H1 (cell line): ENCODE data around the gene TRIP11. TPM values are rescaled to one million over a fixed set of nuclear protein-coding genes. Genes with fewer than 3 reads are reported as not detected.

Experiments used
- CTCF ChIA-PET: fragments of 300-600 bp; sonication (Branson Sonifier 250); formaldehyde crosslinking; loops from one replicate; lab custom pipeline; 2021; ENCODE audit not compliant: partially characterized antibody; lab: Charles Lee
- POLR2A ChIA-PET: fragments of 300-600 bp; sonication (Branson Sonifier 250); formaldehyde crosslinking; loops from one replicate; lab custom pipeline; 2021; ENCODE audit warnings: inconsistent platforms; ENCODE audit not compliant: partially characterized antibody; lab: Charles Lee
- DNase-seq, 2 experiments: peaks; one replicate each; pipeline versions ENCODE4 v3.0.0 to v3.0.0-alpha.2; 2010 to 2022; ENCODE audit warnings: low spot score in 2 of 2, low read depth in 1 of 2, mixed read lengths in 1 of 2
- FAIRE-seq: peaks from 2 replicates; lab custom pipeline; 2011; peaks lifted over from hg19 to GRCh38; lab: Jason Lieb, UNC
- H2AFZ ChIP-seq: 2 replicates; pipeline ENCODE4 v1.8.1; 2012; ENCODE audit warnings: low read length, inconsistent platforms
- H2AK5ac ChIP-seq: 2 replicates; pipeline ENCODE4 v1.6.1; 2013; ENCODE audit warnings: low read depth, low read length
- H2BK120ac ChIP-seq: replicated peaks from 2 replicates; pipeline ENCODE3; 2013; ENCODE audit warnings: low read depth, low read length, inconsistent platforms
- H2BK12ac ChIP-seq: 2 replicates; pipeline ENCODE4 v1.6.1; 2013; ENCODE audit warnings: low read depth, low read length
- H2BK15ac ChIP-seq: 2 replicates; pipeline ENCODE4 v1.6.1; 2013; ENCODE audit warnings: low read length
- H2BK20ac ChIP-seq: 2 replicates; pipeline ENCODE4 v1.6.1; 2013; ENCODE audit warnings: low read length
- H2BK5ac ChIP-seq: 2 replicates; pipeline ENCODE4 v1.6.1; 2013; ENCODE audit warnings: low read depth, low read length
- H3K14ac ChIP-seq: 2 replicates; pipeline ENCODE4 v1.6.1; 2013; ENCODE audit warnings: inconsistent platforms; ENCODE audit not compliant: insufficient read length
- H3K18ac ChIP-seq: 2 replicates; pipeline ENCODE4 v1.6.1; 2013; ENCODE audit warnings: low read length; ENCODE audit errors: extremely low read depth
- H3K23ac ChIP-seq: 2 replicates; pipeline ENCODE4 v1.6.1; 2013; ENCODE audit warnings: inconsistent platforms; ENCODE audit not compliant: insufficient read length
- H3K23me2 ChIP-seq: 2 replicates; pipeline ENCODE4 v1.6.1; 2013; ENCODE audit warnings: low read depth, low read length
- H3K27ac ChIP-seq: 2 replicates; pipeline ENCODE4 v1.6.1; 2011; ENCODE audit warnings: low read depth, low read length, inconsistent platforms
- H3K27me3 ChIP-seq, 4 experiments: replicated peaks in 1 of 4; 1 replicate in 1 of 4; 2 replicates in 3 of 4; pipeline versions ENCODE4 v1.6.1 to v1.8.1; 2011 to 2013; ENCODE audit warnings: low read length in 3 of 4, mild to moderate bottlenecking in 3 of 4, inconsistent platforms in 2 of 4, mixed read lengths in 2 of 4, moderate library complexity in 1 of 4; ENCODE audit not compliant: control insufficient read depth in 3 of 4, insufficient read depth in 3 of 4; ENCODE audit errors: extremely low read depth in 1 of 4
- H3K36me3 ChIP-seq, 4 experiments: 2 replicates each; pipeline versions ENCODE4 v1.6.1 to v1.8.1; 2011 to 2013; ENCODE audit warnings: mild to moderate bottlenecking in 4 of 4, low read length in 3 of 4, moderate library complexity in 2 of 4, control low read depth in 1 of 4, inconsistent platforms in 1 of 4; ENCODE audit not compliant: insufficient read depth in 4 of 4, control insufficient read depth in 2 of 4
- H3K4ac ChIP-seq: replicated peaks from 2 replicates; pipeline ENCODE3; 2013; ENCODE audit warnings: low read length, low read depth, mixed read lengths, inconsistent platforms; ENCODE audit not compliant: insufficient read length
- H3K4me1 ChIP-seq, 4 experiments: replicated peaks in 1 of 4; 1 replicate in 1 of 4; 2 replicates in 3 of 4; pipeline versions ENCODE4 v1.6.1 to v1.8.1; 2011 to 2013; ENCODE audit warnings: low read length in 3 of 4, inconsistent platforms in 2 of 4, mixed read lengths in 1 of 4; ENCODE audit not compliant: insufficient read depth in 4 of 4, control insufficient read depth in 3 of 4
- H3K4me2 ChIP-seq, 2 experiments: 2 replicates each; pipeline versions ENCODE4 v1.6.1 to v1.8.1; 2011 to 2013; ENCODE audit warnings: low read depth in 2 of 2, low read length in 2 of 2, control low read depth in 1 of 2, inconsistent platforms in 1 of 2, mild to moderate bottlenecking in 1 of 2; ENCODE audit not compliant: insufficient read depth in 1 of 2
- H3K4me3 ChIP-seq, 4 experiments: fragments of 200-600, 300-600 bp in 1 of 4; sonication (generic), shearing (Covaris generic), sonication (Bioruptor Twin) in 1 of 4; 2 replicates each; pipeline versions ENCODE4 v1.5.1 to v1.8.1; 2011 to 2016; ENCODE audit warnings: low read length in 4 of 4, low read depth in 3 of 4, control low read depth in 2 of 4, inconsistent platforms in 2 of 4, mild to moderate bottlenecking in 2 of 4, mixed read lengths in 1 of 4, moderate library complexity in 1 of 4; ENCODE audit not compliant: insufficient read depth in 2 of 4; ENCODE audit errors: extremely low read depth in 1 of 4
- H3K56ac ChIP-seq: replicated peaks from 2 replicates; pipeline ENCODE3; 2013; ENCODE audit warnings: low read depth, mild to moderate bottlenecking, mixed read lengths, low read length, inconsistent platforms; ENCODE audit not compliant: insufficient read length
- H3K79me1 ChIP-seq: 2 replicates; pipeline ENCODE4 v1.6.1; 2013; ENCODE audit warnings: low read depth, low read length, control low read depth
- H3K79me2 ChIP-seq, 2 experiments: 2 replicates each; pipeline versions ENCODE4 v1.6.1 to v1.8.1; 2012 to 2013; ENCODE audit warnings: low read length in 2 of 2, mild to moderate bottlenecking in 2 of 2, inconsistent platforms in 1 of 2; ENCODE audit not compliant: insufficient read depth in 2 of 2, control insufficient read depth in 1 of 2
- H3K9ac ChIP-seq, 4 experiments: replicated peaks in 1 of 4; 1 replicate in 1 of 4; 2 replicates in 3 of 4; pipeline versions ENCODE4 v1.6.1 to v1.8.1; 2011 to 2013; ENCODE audit warnings: low read depth in 3 of 4, low read length in 3 of 4, control low read depth in 2 of 4, mild to moderate bottlenecking in 2 of 4, moderate library complexity in 2 of 4, inconsistent platforms in 1 of 4; ENCODE audit errors: extremely low read depth in 1 of 4
- H3K9me3 ChIP-seq, 2 experiments: 2 replicates each; pipeline versions ENCODE4 v1.6.1 to v1.8.1; 2012 to 2013; ENCODE audit warnings: mild to moderate bottlenecking in 2 of 2, moderate library complexity in 2 of 2, control low read depth in 1 of 2, inconsistent platforms in 1 of 2, low read depth in 1 of 2, low read length in 1 of 2, mixed read lengths in 1 of 2; ENCODE audit not compliant: insufficient read depth in 2 of 2
- H4K20me1 ChIP-seq, 2 experiments: replicated peaks in 1 of 2; 2 replicates each; pipeline versions ENCODE3 to v1.8.1; 2011 to 2013; ENCODE audit warnings: inconsistent platforms in 2 of 2, low read length in 2 of 2, mild to moderate bottlenecking in 1 of 2; ENCODE audit not compliant: insufficient read depth in 2 of 2, control insufficient read depth in 1 of 2
- H4K5ac ChIP-seq: 2 replicates; pipeline ENCODE4 v1.6.1; 2013; ENCODE audit warnings: low read length, low read depth, mixed read lengths, inconsistent platforms; ENCODE audit not compliant: insufficient read length
- H4K8ac ChIP-seq: 2 replicates; pipeline ENCODE4 v1.8.0; 2013; ENCODE audit warnings: mild to moderate bottlenecking, moderate library complexity, low read length, inconsistent platforms; ENCODE audit not compliant: insufficient read depth; ENCODE audit errors: extremely low read depth
- H4K91ac ChIP-seq: replicated peaks from 2 replicates; pipeline ENCODE3; 2013; ENCODE audit warnings: low read length, mixed read lengths, inconsistent platforms; ENCODE audit not compliant: insufficient read length
- CTBP2 ChIP-seq: IDR thresholded peaks from 2 replicates; pipeline ENCODE4 v1.7.0; 2011; ENCODE audit warnings: borderline replicate concordance, mild to moderate bottlenecking, moderate library complexity, mixed read lengths, low read length; ENCODE audit not compliant: insufficient read depth, insufficient read length
- EZH2 ChIP-seq: fragments of 200-600 bp; sonication (generic); IDR thresholded peaks from 2 replicates; pipeline ENCODE4 v1.7.1; 2012; ENCODE audit warnings: low read depth, mild to moderate bottlenecking, moderate library complexity, low read length, inconsistent platforms; ENCODE audit not compliant: severe bottlenecking
- GABPA ChIP-seq: IDR thresholded peaks from 2 replicates; pipeline ENCODE4 v1.6.1; 2011; ENCODE audit warnings: mild to moderate bottlenecking, low read length, moderate library complexity, borderline replicate concordance; ENCODE audit not compliant: insufficient read depth
- MAFK ChIP-seq: IDR thresholded peaks from 2 replicates; pipeline ENCODE4 v1.6.1; 2012; ENCODE audit warnings: low read depth, mild to moderate bottlenecking, improper control_type of control experiment, low read length
- POLR2A ChIP-seq, 2 experiments: IDR thresholded peaks; 1 replicate in 1 of 2; 2 replicates in 1 of 2; pipeline ENCODE4 v1.6.1; 2011; ENCODE audit warnings: low read depth in 2 of 2, low read length in 2 of 2, mild to moderate bottlenecking in 2 of 2; ENCODE audit errors: control extremely low read depth in 1 of 2
- SIX5 ChIP-seq: IDR thresholded peaks from 2 replicates; pipeline ENCODE4 v1.6.1; 2011; ENCODE audit warnings: mild to moderate bottlenecking, low read depth, low read length
- SP1 ChIP-seq: IDR thresholded peaks from 2 replicates; pipeline ENCODE4 v1.6.1; 2011; ENCODE audit warnings: low read depth, low read length
- USF2 ChIP-seq: IDR thresholded peaks from 2 replicates; pipeline ENCODE4 v1.6.1; 2011; ENCODE audit warnings: low read length, improper control_type of control experiment
- WGBS, 2 experiments: shearing (Covaris generic) in 1 of 2; methylation state at CpG; one replicate each; pipeline versions ENCODE4 v1.1.6 to v1.1.7; 2013 to 2015; ENCODE audit warnings: low lambda C conversion rate in 2 of 2, mixed read lengths in 2 of 2, inconsistent platforms in 1 of 2, low coverage in 1 of 2, missing lambda C conversion rate in 1 of 2; ENCODE audit not compliant: insufficient replicate concordance in 2 of 2, insufficient coverage in 1 of 2, insufficient read length in 1 of 2; ENCODE audit errors: extremely low coverage in 1 of 2, missing lambda C conversion rate in 1 of 2; 5-methylcytosine and 5-hydroxymethylcytosine counted together
- polyA plus RNA-seq, 7 experiments: library from polyadenylated mRNA; depleted of rRNA in 3 of 7; stranded (reverse) in 5 of 7; unstranded in 2 of 7; fragments of >200 nt in 5 of 7; fragments of 200-250 nt in 2 of 7; gene quantifications; 1 replicate in 5 of 7; 2 replicates in 1 of 7; 4 replicates in 1 of 7; pipeline versions ENCODE4 v1.2.1 to v1.2.3, GENCODE V29; 2011 to 2013; ENCODE audit warnings: missing spikeins in 2 of 7, mixed read lengths in 2 of 7
- total RNA-seq: library from RNA; stranded (reverse); fragmentation: NEBNext Ultra II Directional; extraction: Animal tissue kit (Norgen Biotek cat#: 25700); gene quantifications from 2 replicates; pipeline ENCODE4 v1.2.1, GENCODE V29; 2021

TRIP11 gene
- total and polyA plus RNA-seq, 2 of the 8 experiments (the other 6 are each of a cell fraction or from before 2014, with no cell fraction given): 3.3 to 30.4 TPM

DNA sequence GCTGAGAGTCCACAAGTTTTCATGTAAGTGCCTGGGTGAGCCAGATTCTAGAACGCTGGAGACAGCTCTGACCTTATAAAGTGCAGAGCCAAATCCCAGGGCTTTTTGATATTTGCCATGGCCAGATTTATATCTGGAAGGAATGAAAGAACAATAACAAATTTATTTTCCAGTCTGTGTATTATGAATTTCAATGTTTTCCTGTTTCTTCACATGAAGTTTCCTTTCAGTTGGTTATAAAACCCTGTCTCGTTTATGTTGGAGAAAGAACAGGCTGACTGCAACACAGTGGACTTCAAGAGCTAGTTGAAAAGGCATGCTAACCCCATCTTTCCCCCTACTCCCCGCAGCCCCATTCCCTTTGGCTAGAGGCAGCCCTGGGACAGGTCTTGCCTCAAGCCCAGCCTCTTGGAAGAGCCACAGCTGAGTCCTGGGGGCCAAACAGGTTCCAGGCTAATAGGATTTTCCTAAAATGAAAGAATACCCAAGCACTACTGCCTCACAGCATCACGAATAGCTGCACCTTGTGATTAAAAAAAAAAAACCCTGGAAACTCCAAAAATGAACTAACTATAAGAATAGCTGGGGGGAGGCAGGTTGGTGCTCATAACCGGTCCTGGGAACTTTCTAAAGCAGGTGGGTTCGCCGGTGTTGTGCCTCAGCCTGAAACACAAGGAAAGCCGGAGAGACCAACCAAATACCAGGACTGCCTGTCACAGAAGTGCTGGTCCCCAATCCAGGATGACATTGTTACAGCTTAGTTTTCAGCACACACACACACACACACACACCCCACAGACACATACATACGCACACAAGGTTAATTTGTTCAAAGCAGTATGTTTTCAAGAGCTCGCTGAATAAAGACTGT lies 93.9 kb downstream of the TRIP11 start:
- peaks cover 0 to 4% (median 0%) of the 10 kb centered on the region in 4 experiments; a peak in 2 of 7 replicates for H3K4me1 ChIP-seq
- 89% methylated on average over 10 of the region's 10 CpGs; no CpG with 5 or more reads in 1 of the 2 experiments for WGBS, 2 experiments
- no peak overlapping the region for H2BK120ac ChIP-seq
- H2BK5ac ChIP-seq: no peak overlapping the region
- no peak overlapping the region for H3K56ac ChIP-seq
- no peak overlapping the region for H2BK20ac ChIP-seq
- no peak for FAIRE-seq
- POLR2A ChIA-PET: interaction anchor here (0.7 to 2.6 kb wide), 4 partner anchors 7 to 436 kb away, joined by 3 to 8 read pairs (median 3); partner anchors contain the start of gene PPP4R3A
- no peaks in the 10 kb centered on the region for H3K36me3 ChIP-seq
- no peaks in the 10 kb centered on the region for H3K9me3 ChIP-seq
- H2AK5ac ChIP-seq: no peak overlapping the region
- peak overlapping the region in 1 of 2 experiments; percentile 63; a peak in 1 of 4 replicates for H3K4me2 ChIP-seq
- no peak overlapping the region for H3K23ac ChIP-seq
- H2BK12ac ChIP-seq: no peak overlapping the region
- H3K14ac ChIP-seq: no peak overlapping the region
- H3K4me3 ChIP-seq: no peak overlapping the region
- H3K79me2 ChIP-seq: no peaks in the 10 kb centered on the region
- peaks cover 4 to 25% (median 16%) of the 10 kb centered on the region in 4 experiments for H3K27me3 ChIP-seq
- H3K23me2 ChIP-seq: peaks cover 8% of the 10 kb centered on the region; the same call in 1 of the 2 replicates
- H3K27ac ChIP-seq: no peak overlapping the region
- H4K5ac ChIP-seq: no peak overlapping the region
- H2AFZ ChIP-seq: no peak overlapping the region
- TF ChIP-seq EZH2 (no peak), USF2 (no peak), GABPA (no peak), SP1 (no peak), CTBP2 (no peak), SIX5 (no peak), MAFK (no peak), POLR2A (IDR thresholded peaks at IDR 0.05; ENCODE audit: control extremely low read depth in 1 of 2, low read depth in 2 of 2, low read length in 2 of 2) (no peak)
- TF ChIP-seq, all 59 proteins: peak for 0
- Histone ChIP-seq H3K9ac (no peak overlapping the region), H4K91ac (no peak overlapping the region), H3K79me1 (no peaks in the 10 kb centered on the region), H3K4ac (no peak overlapping the region), H4K20me1 (no peaks in the 10 kb centered on the region), H4K8ac (no peak overlapping the region), H2BK15ac (no peak overlapping the region), H3K18ac (no peak overlapping the region)
- CTCF ChIA-PET: interaction anchor here (1.0 to 2.6 kb wide), 3 partner anchors 33 to 84 kb away, joined by 3 to 8 read pairs (median 4); no protein-coding TSS in a partner anchor
- peak in 1 of 2 experiments; percentile 34 for DNase-seq
